Lung (tissue), 12 donors: ENCODE results near the gene POU3F4. TPM values are rescaled to one million over a fixed set of nuclear protein-coding genes. Genes with fewer than 3 reads are reported as not detected.

Source experiments
- ATAC-seq: fragments of 200-7000 bp; cut with Tn5 transposase; one replicate; pipeline ENCODE4 v1.9.1; 2020; ENCODE audit warnings: moderate number of reproducible peaks; ENCODE audit not compliant: insufficient read depth, low FRiP score
- DNase-seq, 3 donors: peaks; one replicate each; pipeline ENCODE4 v3.0.0-alpha.2; 2013 to 2017
- H3K27ac ChIP-seq, 2 donors: one replicate each; pipeline ENCODE4 v1.5.1; 2013; ENCODE audit warnings: mild to moderate bottlenecking in 2 of 2, moderate library complexity in 2 of 2, control low read depth in 1 of 2, inconsistent platforms in 1 of 2, low read depth in 1 of 2, low read length in 1 of 2
- H3K27me3 ChIP-seq, 3 donors: one replicate each; pipeline ENCODE4 v1.5.1; 2013; ENCODE audit warnings: low read length in 2 of 3; ENCODE audit not compliant: control insufficient read depth in 3 of 3, insufficient read depth in 3 of 3
- H3K36me3 ChIP-seq, 4 donors: one replicate each; pipeline ENCODE4 v1.5.1; 2013; ENCODE audit warnings: low read length in 4 of 4, mild to moderate bottlenecking in 1 of 4, moderate library complexity in 1 of 4; ENCODE audit not compliant: control insufficient read depth in 4 of 4, insufficient read depth in 4 of 4
- H3K4me1 ChIP-seq, 5 donors: one replicate each; pipeline ENCODE4 v1.5.1; 2013; ENCODE audit warnings: low read length in 5 of 5, mild to moderate bottlenecking in 2 of 5, moderate library complexity in 1 of 5; ENCODE audit not compliant: control insufficient read depth in 5 of 5, insufficient read depth in 5 of 5
- H3K4me3 ChIP-seq: one replicate; pipeline ENCODE4 v1.5.1; 2013; ENCODE audit warnings: mild to moderate bottlenecking, control low read depth, moderate library complexity
- H3K9ac ChIP-seq, 2 donors: one replicate each; pipeline ENCODE4 v1.5.1; 2013; ENCODE audit warnings: low read length in 2 of 2, control low read depth in 1 of 2; ENCODE audit not compliant: insufficient read depth in 1 of 2
- H3K9me3 ChIP-seq, 4 donors: one replicate each; pipeline ENCODE4 v1.5.1; 2013; ENCODE audit warnings: low read length in 3 of 4, mild to moderate bottlenecking in 1 of 4, moderate library complexity in 1 of 4; ENCODE audit not compliant: control insufficient read depth in 4 of 4, insufficient read depth in 3 of 4
- WGBS, 2 donors: extraction: QIAGEN DNeasy Blood & Tissue Kit; methylation state at CpG; one replicate each; pipeline ENCODE4 v1.1.7; 2013; 5-methylcytosine and 5-hydroxymethylcytosine counted together
- polyA plus RNA-seq, 2 donors: library from polyadenylated mRNA; stranded (reverse); fragments of 200-250 nt; gene quantifications; one replicate each; pipeline ENCODE4 v1.2.1, GENCODE V29; 2013
- total RNA-seq, 2 donors: library from RNA; depleted of rRNA in 1 of 2; stranded (reverse); fragments of >200 nt in 1 of 2; gene quantifications; one replicate each; pipeline ENCODE4 v1.2.1, GENCODE V29; 2014 to 2021
- TF ChIP-seq, protein P1 (sequence below): IDR thresholded peaks from 2 replicates; pipeline ENCODE4 v1.5.1; 2012; ENCODE audit warnings: mild to moderate bottlenecking; ENCODE audit errors: control extremely low read depth, extremely low read depth
- donor health status: control.
- donor health status: control.
- donor health status: Bipolar disorder and iron deficiency.
- donor health status: healthy.
- donor health status: DM: yes; HTN: yes; CAD: no.

Gene POU3F4
- total and polyA plus RNA-seq, 4 donors: not detected

DNA sequence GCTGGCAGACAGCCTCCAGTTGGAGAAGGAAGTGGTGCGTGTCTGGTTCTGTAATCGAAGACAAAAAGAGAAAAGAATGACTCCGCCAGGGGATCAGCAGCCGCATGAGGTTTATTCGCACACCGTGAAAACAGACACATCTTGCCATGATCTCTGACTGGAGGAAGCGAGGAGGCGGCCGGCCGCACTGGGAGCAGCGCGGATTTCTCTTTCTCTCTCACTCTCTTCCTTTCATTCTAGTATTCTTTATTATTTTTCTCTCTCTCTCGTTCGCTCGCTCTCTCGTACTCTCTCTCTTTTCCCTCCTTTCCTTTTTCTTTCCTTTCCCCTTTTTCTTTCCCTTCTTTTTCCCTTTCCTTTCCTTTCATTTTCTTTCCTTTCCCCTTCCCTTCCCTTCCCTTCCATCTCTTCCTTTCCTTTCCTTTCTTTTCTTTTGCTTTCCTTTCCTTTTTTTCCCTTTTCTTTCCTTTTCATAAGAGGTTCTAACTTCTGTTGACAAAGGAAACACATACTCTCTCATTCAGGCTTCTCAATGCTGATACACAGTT, 1.2 kb downstream of the POU3F4 start:
- no peak overlapping the region for H3K4me3 ChIP-seq
- whole genome bisulfite sequencing, 2 donors: 10 to 37% methylated on average over 15 to 16 of the region's 16 CpGs
- DNase-seq: no peak
- ATAC-seq: no peak
- H3K27ac ChIP-seq: no peak overlapping the region
- TF ChIP-seq, protein P1, sequence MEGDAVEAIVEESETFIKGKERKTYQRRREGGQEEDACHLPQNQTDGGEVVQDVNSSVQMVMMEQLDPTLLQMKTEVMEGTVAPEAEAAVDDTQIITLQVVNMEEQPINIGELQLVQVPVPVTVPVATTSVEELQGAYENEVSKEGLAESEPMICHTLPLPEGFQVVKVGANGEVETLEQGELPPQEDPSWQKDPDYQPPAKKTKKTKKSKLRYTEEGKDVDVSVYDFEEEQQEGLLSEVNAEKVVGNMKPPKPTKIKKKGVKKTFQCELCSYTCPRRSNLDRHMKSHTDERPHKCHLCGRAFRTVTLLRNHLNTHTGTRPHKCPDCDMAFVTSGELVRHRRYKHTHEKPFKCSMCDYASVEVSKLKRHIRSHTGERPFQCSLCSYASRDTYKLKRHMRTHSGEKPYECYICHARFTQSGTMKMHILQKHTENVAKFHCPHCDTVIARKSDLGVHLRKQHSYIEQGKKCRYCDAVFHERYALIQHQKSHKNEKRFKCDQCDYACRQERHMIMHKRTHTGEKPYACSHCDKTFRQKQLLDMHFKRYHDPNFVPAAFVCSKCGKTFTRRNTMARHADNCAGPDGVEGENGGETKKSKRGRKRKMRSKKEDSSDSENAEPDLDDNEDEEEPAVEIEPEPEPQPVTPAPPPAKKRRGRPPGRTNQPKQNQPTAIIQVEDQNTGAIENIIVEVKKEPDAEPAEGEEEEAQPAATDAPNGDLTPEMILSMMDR: no peak
- no peak overlapping the region for H3K9ac ChIP-seq
- H3K27me3 ChIP-seq: peaks cover under 1 to 78% (median 71%) of the 10 kb centered on the region in 3 donors
- peaks cover 0 to 11% (median 0%) of the 10 kb centered on the region in 4 donors for H3K9me3 ChIP-seq
- H3K4me1 ChIP-seq: peaks cover 0 to 3% (median 0%) of the 10 kb centered on the region in 5 donors
- H3K36me3 ChIP-seq: no peaks in the 10 kb centered on the region

DNA sequence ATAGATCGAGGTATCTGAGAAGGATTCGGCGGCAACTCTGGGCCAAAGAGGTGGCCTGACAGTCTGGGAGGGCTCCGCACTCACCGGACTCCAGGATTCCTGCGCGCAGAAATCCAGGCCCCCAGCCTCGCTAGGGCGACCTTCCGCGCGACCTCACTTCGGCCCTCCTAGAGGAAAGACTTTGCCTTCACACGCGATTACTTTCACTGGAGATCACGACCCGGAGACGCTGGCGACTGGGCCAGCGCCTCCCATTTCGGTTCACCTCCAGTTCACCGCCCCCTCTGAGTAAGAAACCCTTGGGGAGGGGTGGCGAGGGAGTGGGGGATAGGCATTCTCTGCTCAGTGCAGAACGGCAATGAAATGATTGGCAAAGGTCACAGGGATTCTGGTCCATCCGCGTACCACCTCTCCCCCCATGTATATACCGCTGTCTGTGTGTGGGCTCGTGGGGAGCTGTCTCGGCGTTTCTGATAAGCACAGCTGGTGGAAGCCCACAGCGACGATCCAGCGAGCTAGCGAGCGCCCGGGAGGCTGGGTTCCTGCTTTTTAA, 2.5 kb downstream of the POU3F4 start:
- Histone ChIP-seq H3K4me3 (no peak overlapping the region), H3K27me3 (peaks cover 0 to 70% (median 59%) of the 10 kb centered on the region in 3 donors), H3K4me1 (peaks cover 0 to 3% (median 0%) of the 10 kb centered on the region in 5 donors), H3K27ac (no peak overlapping the region), H3K9ac (no peak overlapping the region), H3K36me3 (no peaks in the 10 kb centered on the region), H3K9me3 (peaks cover 0 to 11% (median 0%) of the 10 kb centered on the region in 4 donors)
- ATAC-seq: no peak
- TF ChIP-seq, protein P1: no peak
- 1 to 29% methylated on average over 31 to 36 of the region's 36 CpGs for WGBS, 2 donors
- no peak for DNase-seq

DNA sequence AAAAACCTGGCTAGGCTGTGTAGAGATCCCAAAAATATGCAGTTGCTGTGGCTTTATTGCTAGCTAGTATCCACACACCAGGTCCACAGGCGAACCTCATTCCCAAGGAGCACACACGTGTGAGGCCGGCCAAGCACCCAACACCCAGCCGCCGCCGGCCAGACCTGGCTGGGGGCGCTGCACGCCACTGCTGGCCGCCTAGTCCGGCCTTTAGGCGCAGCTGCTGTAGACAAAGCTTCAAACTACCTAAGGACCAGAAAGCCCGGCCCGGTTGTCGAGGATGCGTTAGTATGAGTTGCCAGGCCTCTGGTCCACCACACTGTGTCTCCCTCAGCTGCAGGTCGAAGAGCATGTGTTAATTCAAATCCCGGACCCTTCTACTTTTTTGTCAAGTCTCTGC, 3.1 kb downstream of the POU3F4 start:
- TF ChIP-seq, protein P1: no peak
- ATAC-seq (no peak), DNase-seq (no peak)
- Histone ChIP-seq H3K4me3 (no peak overlapping the region), H3K4me1 (peaks cover 0 to 3% (median 0%) of the 10 kb centered on the region in 5 donors), H3K9ac (no peak overlapping the region), H3K27ac (no peak overlapping the region), H3K9me3 (peaks cover 0 to 11% (median 0%) of the 10 kb centered on the region in 4 donors), H3K27me3 (peaks cover 0 to 65% (median 53%) of the 10 kb centered on the region in 3 donors), H3K36me3 (no peaks in the 10 kb centered on the region)
- 12 to 26% methylated on average over 13 to 17 of the region's 17 CpGs for WGBS, 2 donors
